KBM-7 (cell line): ENCODE results near the gene ZNF525.
A peak's percentile ranks its signal among the peaks of the same experiment; 100 is the strongest.
"Not testable (repeated sequence)": the region's sequence is repeated elsewhere in the genome, so short reads cannot be mapped to it uniquely, and the experiment has no call there.

Source experiments
- DNase-seq: peaks from one replicate; pipeline ENCODE4 v3.0.0-alpha.2; 2015
- in situ Hi-C: fragments of 300-500 bp; cut with MboI; formaldehyde crosslinking; loops from 2 replicates; pipeline ENCODE4 v1.14.3; 2020; ENCODE audit warnings: low sequenced_read_pairs, low pct_unique_long_range_greater_than_20kb, mixed read lengths

The ZNF525 gene

GRCh38 chr19:53394974-53395839 lies 29.7 kb downstream of the ZNF525 start, which contains the start of gene ZNF765:
Gene ZNF765, plus strand, starts transcription at chr19:53395149. Its CDS starts 2,867 bp downstream, at chr19:53398016.
- peak; percentile 76 for DNase-seq
- in situ Hi-C loops, result no loop called here

- DNase-seq, in situ Hi-C loops: not testable (repeated sequence)
These were observed 30.5 kb downstream of the ZNF525 start for GRCh38 chr19:53395840-53396524.

- no peak for DNase-seq
- in situ Hi-C loops, result no loop called here
These were observed 31.0 kb downstream of the ZNF525 start for GRCh38 chr19:53396525-53396868.

GRCh38 chr19:53397918-53398317 lies 32.4 kb downstream of the ZNF525 start:
- DNase-seq, in situ Hi-C loops: not testable (repeated sequence)

DNA sequence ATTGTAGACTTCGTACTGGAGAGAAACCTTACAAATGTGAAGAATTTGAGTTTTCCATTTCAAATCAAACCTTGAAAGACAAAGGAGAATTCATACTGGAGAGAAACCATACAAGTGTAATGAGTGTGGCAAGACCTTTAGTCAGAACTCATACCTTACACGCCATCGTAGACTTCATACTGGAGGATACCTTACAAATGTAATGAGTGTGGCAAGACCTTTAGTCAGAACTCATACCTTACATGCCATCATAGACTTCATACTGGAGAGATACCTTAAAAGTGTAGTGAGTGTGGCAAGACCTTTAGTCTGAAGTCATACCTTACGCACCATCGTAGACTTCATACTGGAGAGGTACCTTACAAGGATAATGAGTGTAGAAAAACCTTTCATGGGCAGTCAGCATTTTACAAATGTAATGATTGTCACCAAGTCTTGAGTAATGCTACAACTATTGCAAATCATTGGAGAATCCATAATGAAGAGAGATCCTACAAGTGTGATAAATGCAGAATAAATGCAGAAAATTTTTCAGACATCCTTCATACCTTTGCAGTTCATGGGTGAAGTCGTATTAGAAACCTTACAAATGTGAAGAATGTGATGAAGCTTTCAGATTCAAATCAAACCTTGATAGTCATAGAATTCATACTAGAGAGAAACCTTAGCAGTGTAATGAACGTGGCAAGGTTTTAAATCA lies 44.1 kb downstream of the ZNF525 start:
- DNase-seq, result no peak
- in situ Hi-C loops, result no loop called here

GRCh38 chr19:53420520-53421315 lies 55.2 kb downstream of the ZNF525 start:
- in situ Hi-C loops, result not testable (repeated sequence)

DNA sequence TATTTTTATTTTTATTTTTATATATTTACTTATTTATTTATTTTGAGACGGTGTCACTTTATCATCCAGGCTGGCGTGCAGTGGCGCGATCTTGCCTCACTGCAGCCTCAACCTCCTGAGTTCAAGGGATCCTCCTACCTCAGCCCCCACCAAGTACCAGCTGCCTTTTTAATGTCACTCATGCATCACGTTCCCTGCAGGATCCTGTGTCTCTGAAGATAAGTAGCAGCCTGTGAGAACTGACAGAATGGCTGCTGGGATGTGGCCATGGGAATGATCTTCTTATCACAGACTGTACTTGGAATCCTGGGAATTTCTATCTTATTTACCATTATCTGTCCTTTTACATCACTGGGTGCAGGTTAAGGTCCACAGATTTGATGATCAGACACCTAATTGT lies 57.0 kb downstream of the ZNF525 start:
- no peak for DNase-seq
- in situ Hi-C loops, result no loop called here

More at GRCh38 chr19:53420520-53421315, 55.2 kb downstream of the ZNF525 start:
- DNase-seq, result not testable (repeated sequence)

- in situ Hi-C loops, DNase-seq: not testable (repeated sequence)
These were observed 57.6 kb downstream of the ZNF525 start for GRCh38 chr19:53423074-53423473.

GRCh38 chr19:53423680-53424079 lies 58.2 kb downstream of the ZNF525 start:
- in situ Hi-C loops, DNase-seq: not testable (repeated sequence)

- in situ Hi-C loops, result no loop called here
- peak; percentile 72 for DNase-seq
These were observed 59.6 kb downstream of the ZNF525 start for GRCh38 chr19:53424968-53425597.

- DNase-seq, result peak; percentile 87
- in situ Hi-C loops, result no loop called here
These were observed 66.0 kb downstream of the ZNF525 start, which contains the start of gene ZNF761 for GRCh38 chr19:53431399-53432087. Gene ZNF761, plus strand, starts transcription at chr19:53431984. Its CDS starts 15,285 bp downstream, at chr19:53447269.

- in situ Hi-C loops, result no loop called here
These were observed 66.7 kb downstream of the ZNF525 start for GRCh38 chr19:53432088-53432661.

More at GRCh38 chr19:53432088-53432661, 66.7 kb downstream of the ZNF525 start:
- DNase-seq, result peak; percentile 28
